HEK293 (cell line): Measurements from ENCODE around the gene PDSS2.

ENCODE experiments used
- BCL11B ChIP-seq: fragments of 450-650 bp; formaldehyde crosslinking; IDR thresholded peaks from 2 replicates; pipeline ENCODE4 v1.5.1; 2016; ENCODE audit warnings: low read depth, missing biosample characterization, missing genetic modification characterization
- GLI2 ChIP-seq: fragments of 450-650 bp; formaldehyde crosslinking; IDR thresholded peaks from 2 replicates; pipeline ENCODE4; 2017; ENCODE audit warnings: missing biosample characterization, missing genetic modification characterization, low read depth, borderline replicate concordance
- HOXA7 ChIP-seq: sonication (generic); formaldehyde crosslinking; IDR thresholded peaks from 2 replicates; pipeline ENCODE4 v1.8.1; 2022; ENCODE audit warnings: missing genetic modification reagents, borderline replicate concordance
- PRDM1 ChIP-seq: fragments of 450-650 bp; formaldehyde crosslinking; IDR thresholded peaks from 2 replicates; pipeline ENCODE4; 2016; ENCODE audit warnings: missing biosample characterization, missing genetic modification characterization
- RBAK ChIP-seq: fragments of 450-650 bp; formaldehyde crosslinking; IDR thresholded peaks from 2 replicates; pipeline ENCODE4 v1.5.1; 2016; ENCODE audit warnings: missing biosample characterization, missing genetic modification characterization
- ZBTB8A ChIP-seq: fragments of 450-650 bp; formaldehyde crosslinking; IDR thresholded peaks from 2 replicates; pipeline ENCODE4 v1.5.1; 2016; ENCODE audit warnings: missing biosample characterization, missing genetic modification characterization
- ZIC2 ChIP-seq: fragments of 450-650 bp; formaldehyde crosslinking; IDR thresholded peaks from 2 replicates; pipeline ENCODE4 v1.5.1; 2016; ENCODE audit warnings: missing biosample characterization, missing genetic modification characterization
- ZNF146 ChIP-seq: fragments of 450-650 bp; formaldehyde crosslinking; IDR thresholded peaks from 2 replicates; pipeline ENCODE4 v1.5.1; 2016; ENCODE audit warnings: missing biosample characterization, missing genetic modification characterization
- ZNF292 ChIP-seq: fragments of 450-650 bp; formaldehyde crosslinking; IDR thresholded peaks from 2 replicates; pipeline ENCODE4 v1.5.1; 2016; ENCODE audit warnings: low read depth, missing biosample characterization, missing genetic modification characterization, borderline replicate concordance
- ZNF311 ChIP-seq: fragments of 450-650 bp; formaldehyde crosslinking; IDR thresholded peaks from 2 replicates; pipeline ENCODE4 v1.5.1; 2017; ENCODE audit warnings: missing biosample characterization, missing genetic modification characterization, borderline replicate concordance
- ZNF335 ChIP-seq: fragments of 450-650 bp; formaldehyde crosslinking; conservative IDR thresholded peaks from 2 replicates; pipeline ENCODE4 v1.5.1; 2016; ENCODE audit warnings: missing biosample characterization, missing genetic modification characterization
- ZNF423 ChIP-seq: fragments of 450-650 bp; formaldehyde crosslinking; IDR thresholded peaks from 2 replicates; pipeline ENCODE4 v1.5.1; 2016; ENCODE audit warnings: missing biosample characterization, missing genetic modification characterization
- ZNF654 ChIP-seq: fragments of 450-650 bp; formaldehyde crosslinking; IDR thresholded peaks from 2 replicates; pipeline ENCODE4 v1.5.1; 2016; ENCODE audit warnings: low read depth, missing biosample characterization, missing genetic modification characterization
- ZNF670 ChIP-seq: fragments of 450-650 bp; formaldehyde crosslinking; IDR thresholded peaks from 2 replicates; pipeline ENCODE4 v1.5.1; 2016; ENCODE audit warnings: missing biosample characterization, missing genetic modification characterization, low read depth
- ZNF776 ChIP-seq: fragments of 450-650 bp; formaldehyde crosslinking; IDR thresholded peaks from 2 replicates; pipeline ENCODE4 v1.5.0; 2017; ENCODE audit warnings: missing biosample characterization, missing genetic modification characterization, borderline replicate concordance
- ZSCAN23 ChIP-seq: fragments of 450-650 bp; formaldehyde crosslinking; IDR thresholded peaks from 2 replicates; pipeline ENCODE4 v1.5.1; 2016; ENCODE audit warnings: missing biosample characterization, missing genetic modification characterization
- TF ChIP-seq, protein P1 (sequence below): fragments of 450-650 bp; formaldehyde crosslinking; conservative IDR thresholded peaks from 2 replicates; pipeline ENCODE4 v1.5.1; 2016; ENCODE audit warnings: low read depth, missing biosample characterization, missing genetic modification characterization
- TF ChIP-seq, protein P2 (sequence below): fragments of 450-650 bp; formaldehyde crosslinking; IDR thresholded peaks from 2 replicates; pipeline ENCODE4 v1.5.1; 2016; ENCODE audit warnings: missing biosample characterization, missing genetic modification characterization
- TF ChIP-seq, protein P3 (sequence below): fragments of 450-650 bp; formaldehyde crosslinking; IDR thresholded peaks from 2 replicates; pipeline ENCODE4 v1.5.1; 2016; ENCODE audit warnings: missing biosample characterization, missing genetic modification characterization
- TF ChIP-seq, protein P4 (sequence below): fragments of 450-650 bp; formaldehyde crosslinking; IDR thresholded peaks from 2 replicates; pipeline ENCODE4 v1.5.1; 2016; ENCODE audit warnings: missing biosample characterization, missing genetic modification characterization, borderline replicate concordance
- TF ChIP-seq, protein P5 (sequence below): fragments of 450-650 bp; formaldehyde crosslinking; IDR thresholded peaks from 2 replicates; pipeline ENCODE4 v1.5.1; 2016; ENCODE audit warnings: missing biosample characterization, missing genetic modification characterization

The PDSS2 gene

DNA sequence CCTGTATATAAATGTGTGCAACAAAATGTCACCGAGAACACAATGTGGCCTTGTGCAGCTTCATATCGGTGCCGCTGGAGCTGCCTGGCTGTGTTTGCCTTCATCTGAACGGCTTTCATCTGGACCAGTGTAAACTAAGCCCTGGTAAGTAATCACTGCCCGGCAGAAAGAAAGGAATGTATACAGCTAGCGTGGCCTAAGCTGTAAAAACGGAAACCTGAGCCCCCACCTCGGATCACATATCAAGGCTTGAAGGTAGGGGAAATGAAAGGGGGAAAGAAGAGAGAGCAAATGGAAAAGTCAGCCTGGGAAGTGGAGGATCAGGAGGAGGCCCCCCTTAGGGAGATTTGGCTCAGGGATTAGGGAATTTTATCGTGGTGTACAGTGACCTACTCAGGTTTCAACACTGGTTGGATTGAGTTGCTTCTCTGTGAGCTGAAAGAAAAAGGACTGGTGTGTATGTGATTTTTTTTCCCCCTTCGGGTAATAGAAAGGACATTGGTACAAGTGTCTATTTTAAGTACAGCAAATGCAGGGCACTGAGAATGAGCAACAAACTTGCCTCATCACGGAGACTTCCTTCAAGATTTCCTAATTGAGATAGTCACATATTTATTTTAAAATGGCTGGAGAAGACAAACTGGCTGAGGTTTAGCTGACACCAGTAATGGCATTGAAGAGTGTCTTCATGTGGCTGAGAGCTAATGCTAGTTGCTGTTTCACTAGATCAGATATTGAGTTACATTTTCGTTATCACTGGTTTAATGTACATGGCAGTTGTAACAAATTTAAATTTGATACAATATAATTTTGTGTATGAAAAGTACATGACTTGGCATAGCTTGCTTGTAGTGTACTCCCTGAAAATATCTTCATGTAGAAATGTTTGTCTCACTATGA, 34.0 kb upstream of the PDSS2 start (continued):
- TF ChIP-seq, protein P1, sequence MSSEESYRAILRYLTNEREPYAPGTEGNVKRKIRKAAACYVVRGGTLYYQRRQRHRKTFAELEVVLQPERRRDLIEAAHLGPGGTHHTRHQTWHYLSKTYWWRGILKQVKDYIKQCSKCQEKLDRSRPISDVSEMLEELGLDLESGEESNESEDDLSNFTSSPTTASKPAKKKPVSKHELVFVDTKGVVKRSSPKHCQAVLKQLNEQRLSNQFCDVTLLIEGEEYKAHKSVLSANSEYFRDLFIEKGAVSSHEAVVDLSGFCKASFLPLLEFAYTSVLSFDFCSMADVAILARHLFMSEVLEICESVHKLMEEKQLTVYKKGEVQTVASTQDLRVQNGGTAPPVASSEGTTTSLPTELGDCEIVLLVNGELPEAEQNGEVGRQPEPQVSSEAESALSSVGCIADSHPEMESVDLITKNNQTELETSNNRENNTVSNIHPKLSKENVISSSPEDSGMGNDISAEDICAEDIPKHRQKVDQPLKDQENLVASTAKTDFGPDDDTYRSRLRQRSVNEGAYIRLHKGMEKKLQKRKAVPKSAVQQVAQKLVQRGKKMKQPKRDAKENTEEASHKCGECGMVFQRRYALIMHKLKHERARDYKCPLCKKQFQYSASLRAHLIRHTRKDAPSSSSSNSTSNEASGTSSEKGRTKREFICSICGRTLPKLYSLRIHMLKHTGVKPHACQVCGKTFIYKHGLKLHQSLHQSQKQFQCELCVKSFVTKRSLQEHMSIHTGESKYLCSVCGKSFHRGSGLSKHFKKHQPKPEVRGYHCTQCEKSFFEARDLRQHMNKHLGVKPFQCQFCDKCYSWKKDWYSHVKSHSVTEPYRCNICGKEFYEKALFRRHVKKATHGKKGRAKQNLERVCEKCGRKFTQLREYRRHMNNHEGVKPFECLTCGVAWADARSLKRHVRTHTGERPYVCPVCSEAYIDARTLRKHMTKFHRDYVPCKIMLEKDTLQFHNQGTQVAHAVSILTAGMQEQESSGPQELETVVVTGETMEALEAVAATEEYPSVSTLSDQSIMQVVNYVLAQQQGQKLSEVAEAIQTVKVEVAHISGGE (tag by site-specific recombination): peak; percentile 75
- TF ChIP-seq ZNF292 (no peak), ZNF423 (tag by site-specific recombination) (0 out of 2 replicates have a peak, but pooled peaks have one; percentile 22), ZNF335 (tag by site-specific recombination) (peak; percentile 60), ZIC2 (tag by site-specific recombination) (no peak), ZBTB8A (tag by site-specific recombination) (peak; percentile 82), ZNF670 (tag by site-specific recombination) (no peak), ZSCAN23 (tag by site-specific recombination) (no peak), RBAK (tag by site-specific recombination) (no peak), HOXA7 (CRISPR knock-in tag) (no peak), ZNF311 (tag by site-specific recombination) (no peak), PRDM1 (tag by site-specific recombination) (peak; percentile 95), BCL11B (peak; percentile 65; the same call in 1 of the 2 replicates), ZNF146 (tag by site-specific recombination) (no peak), ZNF654 (no peak; the same call in 1 of the 2 replicates), GLI2 (tag by site-specific recombination) (no peak), ZNF776 (tag by site-specific recombination) (no peak)
- TF ChIP-seq, protein P2, sequence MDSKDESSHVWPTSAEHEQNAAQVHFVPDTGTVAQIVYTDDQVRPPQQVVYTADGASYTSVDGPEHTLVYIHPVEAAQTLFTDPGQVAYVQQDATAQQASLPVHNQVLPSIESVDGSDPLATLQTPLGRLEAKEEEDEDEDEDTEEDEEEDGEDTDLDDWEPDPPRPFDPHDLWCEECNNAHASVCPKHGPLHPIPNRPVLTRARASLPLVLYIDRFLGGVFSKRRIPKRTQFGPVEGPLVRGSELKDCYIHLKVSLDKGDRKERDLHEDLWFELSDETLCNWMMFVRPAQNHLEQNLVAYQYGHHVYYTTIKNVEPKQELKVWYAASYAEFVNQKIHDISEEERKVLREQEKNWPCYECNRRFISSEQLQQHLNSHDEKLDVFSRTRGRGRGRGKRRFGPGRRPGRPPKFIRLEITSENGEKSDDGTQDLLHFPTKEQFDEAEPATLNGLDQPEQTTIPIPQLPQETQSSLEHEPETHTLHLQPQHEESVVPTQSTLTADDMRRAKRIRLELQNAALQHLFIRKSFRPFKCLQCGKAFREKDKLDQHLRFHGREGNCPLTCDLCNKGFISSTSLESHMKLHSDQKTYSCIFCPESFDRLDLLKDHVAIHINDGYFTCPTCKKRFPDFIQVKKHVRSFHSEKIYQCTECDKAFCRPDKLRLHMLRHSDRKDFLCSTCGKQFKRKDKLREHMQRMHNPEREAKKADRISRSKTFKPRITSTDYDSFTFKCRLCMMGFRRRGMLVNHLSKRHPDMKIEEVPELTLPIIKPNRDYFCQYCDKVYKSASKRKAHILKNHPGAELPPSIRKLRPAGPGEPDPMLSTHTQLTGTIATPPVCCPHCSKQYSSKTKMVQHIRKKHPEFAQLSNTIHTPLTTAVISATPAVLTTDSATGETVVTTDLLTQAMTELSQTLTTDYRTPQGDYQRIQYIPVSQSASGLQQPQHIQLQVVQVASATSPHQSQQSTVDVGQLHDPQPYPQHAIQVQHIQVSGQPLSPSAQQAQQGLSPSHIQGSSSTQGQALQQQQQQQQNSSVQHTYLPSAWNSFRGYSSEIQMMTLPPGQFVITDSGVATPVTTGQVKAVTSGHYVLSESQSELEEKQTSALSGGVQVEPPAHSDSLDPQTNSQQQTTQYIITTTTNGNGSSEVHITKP (tag by site-specific recombination): peak; percentile 98
- TF ChIP-seq, protein P3, sequence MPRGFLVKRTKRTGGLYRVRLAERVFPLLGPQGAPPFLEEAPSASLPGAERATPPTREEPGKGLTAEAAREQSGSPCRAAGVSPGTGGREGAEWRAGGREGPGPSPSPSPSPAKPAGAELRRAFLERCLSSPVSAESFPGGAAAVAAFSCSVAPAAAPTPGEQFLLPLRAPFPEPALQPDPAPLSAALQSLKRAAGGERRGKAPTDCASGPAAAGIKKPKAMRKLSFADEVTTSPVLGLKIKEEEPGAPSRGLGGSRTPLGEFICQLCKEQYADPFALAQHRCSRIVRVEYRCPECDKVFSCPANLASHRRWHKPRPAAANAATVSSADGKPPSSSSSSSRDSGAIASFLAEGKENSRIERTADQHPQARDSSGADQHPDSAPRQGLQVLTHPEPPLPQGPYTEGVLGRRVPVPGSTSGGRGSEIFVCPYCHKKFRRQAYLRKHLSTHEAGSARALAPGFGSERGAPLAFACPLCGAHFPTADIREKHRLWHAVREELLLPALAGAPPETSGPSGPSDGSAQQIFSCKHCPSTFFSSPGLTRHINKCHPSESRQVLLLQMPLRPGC (tag by site-specific recombination): peak; percentile 89
- TF ChIP-seq, protein P4, sequence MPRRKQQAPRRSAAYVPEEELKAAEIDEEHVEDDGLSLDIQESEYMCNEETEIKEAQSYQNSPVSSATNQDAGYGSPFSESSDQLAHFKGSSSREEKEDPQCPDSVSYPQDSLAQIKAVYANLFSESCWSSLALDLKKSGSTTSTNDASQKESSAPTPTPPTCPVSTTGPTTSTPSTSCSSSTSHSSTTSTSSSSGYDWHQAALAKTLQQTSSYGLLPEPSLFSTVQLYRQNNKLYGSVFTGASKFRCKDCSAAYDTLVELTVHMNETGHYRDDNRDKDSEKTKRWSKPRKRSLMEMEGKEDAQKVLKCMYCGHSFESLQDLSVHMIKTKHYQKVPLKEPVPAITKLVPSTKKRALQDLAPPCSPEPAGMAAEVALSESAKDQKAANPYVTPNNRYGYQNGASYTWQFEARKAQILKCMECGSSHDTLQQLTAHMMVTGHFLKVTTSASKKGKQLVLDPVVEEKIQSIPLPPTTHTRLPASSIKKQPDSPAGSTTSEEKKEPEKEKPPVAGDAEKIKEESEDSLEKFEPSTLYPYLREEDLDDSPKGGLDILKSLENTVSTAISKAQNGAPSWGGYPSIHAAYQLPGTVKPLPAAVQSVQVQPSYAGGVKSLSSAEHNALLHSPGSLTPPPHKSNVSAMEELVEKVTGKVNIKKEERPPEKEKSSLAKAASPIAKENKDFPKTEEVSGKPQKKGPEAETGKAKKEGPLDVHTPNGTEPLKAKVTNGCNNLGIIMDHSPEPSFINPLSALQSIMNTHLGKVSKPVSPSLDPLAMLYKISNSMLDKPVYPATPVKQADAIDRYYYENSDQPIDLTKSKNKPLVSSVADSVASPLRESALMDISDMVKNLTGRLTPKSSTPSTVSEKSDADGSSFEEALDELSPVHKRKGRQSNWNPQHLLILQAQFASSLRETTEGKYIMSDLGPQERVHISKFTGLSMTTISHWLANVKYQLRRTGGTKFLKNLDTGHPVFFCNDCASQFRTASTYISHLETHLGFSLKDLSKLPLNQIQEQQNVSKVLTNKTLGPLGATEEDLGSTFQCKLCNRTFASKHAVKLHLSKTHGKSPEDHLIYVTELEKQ (tag by site-specific recombination): peak; percentile 52; the same call in 1 of the 2 replicates
- TF ChIP-seq, protein P5, sequence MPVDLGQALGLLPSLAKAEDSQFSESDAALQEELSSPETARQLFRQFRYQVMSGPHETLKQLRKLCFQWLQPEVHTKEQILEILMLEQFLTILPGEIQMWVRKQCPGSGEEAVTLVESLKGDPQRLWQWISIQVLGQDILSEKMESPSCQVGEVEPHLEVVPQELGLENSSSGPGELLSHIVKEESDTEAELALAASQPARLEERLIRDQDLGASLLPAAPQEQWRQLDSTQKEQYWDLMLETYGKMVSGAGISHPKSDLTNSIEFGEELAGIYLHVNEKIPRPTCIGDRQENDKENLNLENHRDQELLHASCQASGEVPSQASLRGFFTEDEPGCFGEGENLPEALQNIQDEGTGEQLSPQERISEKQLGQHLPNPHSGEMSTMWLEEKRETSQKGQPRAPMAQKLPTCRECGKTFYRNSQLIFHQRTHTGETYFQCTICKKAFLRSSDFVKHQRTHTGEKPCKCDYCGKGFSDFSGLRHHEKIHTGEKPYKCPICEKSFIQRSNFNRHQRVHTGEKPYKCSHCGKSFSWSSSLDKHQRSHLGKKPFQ (tag by site-specific recombination): peak; percentile 89
